Activated CD4-positive, alpha-beta T cell treated with anti-CD3 and anti-CD28 coated beads for 36 hours (primary cell): ENCODE data around the gene GABRR2. TPM values are rescaled to one million over a fixed set of nuclear protein-coding genes. Genes with fewer than 3 reads are reported as not detected.
A peak's percentile ranks its signal among the peaks of the same experiment; 100 is the strongest.
"Not testable (repeated sequence)": the region's sequence is repeated elsewhere in the genome, so short reads cannot be mapped to it uniquely, and the experiment has no call there.

Experiments
- ATAC-seq: fragments of 200-7000 bp; cut with Tn5 transposase; one replicate; pipeline ENCODE4 v1.10.0; 2021; ENCODE audit warnings: mild to moderate bottlenecking, moderate library complexity
- CTCF ChIA-PET: fragments of 350-600 bp; sonication (Branson Sonifier 250); formaldehyde crosslinking; loops from one replicate; lab custom pipeline; 2021; ENCODE audit warnings: antibody characterized with exemption; lab: Charles Lee
- POLR2A ChIA-PET: fragments of 350-600 bp; sonication (Branson Sonifier 250); formaldehyde crosslinking; loops from one replicate; lab custom pipeline; 2021; ENCODE audit warnings: antibody characterized with exemption, inconsistent platforms; lab: Charles Lee
- DNase-seq: peaks from one replicate; pipeline ENCODE4 v3.0.0-alpha.2; 2020
- H3K27ac Mint-ChIP-seq: one replicate; pipeline ENCODE4 v1.8.0; 2021; ENCODE audit warnings: mixed read lengths
- H3K27me3 Mint-ChIP-seq: one replicate; pipeline ENCODE4 v1.8.0; 2021; ENCODE audit warnings: mixed read lengths
- H3K36me3 Mint-ChIP-seq: one replicate; pipeline ENCODE4 v1.8.0; 2021; ENCODE audit warnings: low read depth, mixed read lengths
- H3K4me1 Mint-ChIP-seq: one replicate; pipeline ENCODE4 v1.8.0; 2021; ENCODE audit warnings: mixed read lengths
- H3K4me3 Mint-ChIP-seq: one replicate; pipeline ENCODE4 v1.8.0; 2021; ENCODE audit warnings: mild to moderate bottlenecking, moderate library complexity, mixed read lengths
- H3K9me3 Mint-ChIP-seq: one replicate; pipeline ENCODE4 v1.8.0; 2021; ENCODE audit warnings: low read depth, mixed read lengths
- intact Hi-C, 2 experiments: fragments of 100-400 bp; cut with DNase I in 1 of 2; cut with micrococcal nuclease in 1 of 2; formaldehyde crosslinking; loops; one replicate each; pipeline versions ENCODE4 v1.14.2 to v1.15.1; 2022 to 2024; cut with DNase I, micrococcal nuclease
- total RNA-seq, 2 experiments: library from RNA; stranded (reverse); gene quantifications; one replicate each; pipeline ENCODE4 v1.2.3, GENCODE V29; 2021

Gene GABRR2
- total RNA-seq, 2 experiments from 2014 or later = 0.14 to 0.49 TPM

DNA sequence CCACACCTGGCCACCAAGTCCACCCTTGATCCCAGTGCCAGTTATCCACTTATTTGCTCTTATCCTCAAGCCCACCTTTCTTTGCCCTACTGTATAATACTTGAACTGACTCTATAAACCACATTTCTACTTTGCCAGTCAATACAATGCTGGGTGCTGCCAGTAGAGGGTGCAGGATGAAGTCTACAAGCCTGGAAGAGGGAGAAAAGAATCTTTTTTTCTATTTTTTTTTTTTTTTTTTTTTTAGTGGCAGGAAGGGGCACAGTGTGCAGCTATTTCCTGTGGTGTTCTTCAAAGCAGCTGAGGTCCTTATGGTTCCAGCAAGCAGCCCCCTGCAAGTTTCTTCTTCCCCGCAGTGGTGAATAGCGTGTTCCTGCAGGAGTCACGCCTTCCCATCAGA is 75.8 kb downstream of the GABRR2 start:
- Mint-ChIP-seq H3K4me1 (peaks cover 12% of the 10 kb centered on the region), H3K9me3 (no peaks in the 10 kb centered on the region), H3K4me3 (no peak overlapping the region), H3K36me3 (no peaks in the 10 kb centered on the region), H3K27ac (peak overlapping the region; percentile 17), H3K27me3 (peaks cover 10% of the 10 kb centered on the region)
- ATAC-seq = peak; percentile 89
- peak; percentile 64 for DNase-seq
- ChIA-PET CTCF (interaction anchor here (0.6 to 0.9 kb wide), 3 partner anchors 132 to 252 kb away, joined by 3 to 4 read pairs (median 3); partner anchors contain the start of gene RRAGD), POLR2A (no interaction called here)
- intact Hi-C loops = no loop called here

DNA sequence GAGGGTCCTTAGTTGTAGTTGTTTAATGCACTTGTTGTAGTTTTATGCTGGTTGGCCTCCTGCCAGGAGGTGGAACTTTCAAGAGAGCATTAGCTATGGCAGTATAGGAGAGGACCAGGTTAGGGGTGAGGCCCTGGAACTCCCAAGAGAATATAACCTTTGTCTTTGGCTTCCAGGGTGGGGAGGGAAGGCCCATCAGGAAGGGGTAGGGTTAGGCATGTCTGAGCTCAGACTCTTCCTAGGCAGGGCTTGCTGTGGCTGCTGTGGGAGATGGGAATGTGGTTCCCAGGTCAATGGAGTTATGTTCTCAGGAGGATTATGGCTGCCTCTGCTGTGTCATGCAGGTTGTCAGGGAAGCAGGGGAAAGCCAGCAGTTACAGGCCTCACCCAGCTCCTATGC is 77.9 kb downstream of the GABRR2 start:
- DNase-seq (no peak), ATAC-seq (no peak)
- Mint-ChIP-seq H3K9me3 (no peaks in the 10 kb centered on the region), H3K4me1 (peaks cover 19% of the 10 kb centered on the region), H3K36me3 (no peaks in the 10 kb centered on the region), H3K27ac (no peak overlapping the region), H3K27me3 (peaks cover 20% of the 10 kb centered on the region), H3K4me3 (no peak overlapping the region)
- ChIA-PET POLR2A (no interaction called here), CTCF (no interaction called here)
- intact Hi-C loops = no loop called here

GRCh38 chr6:89233605-89234004 is 81.5 kb downstream of the GABRR2 start:
- H3K27me3 Mint-ChIP-seq = peaks cover 20% of the 10 kb centered on the region
- CTCF ChIA-PET, H3K27ac Mint-ChIP-seq, H3K4me1 Mint-ChIP-seq, POLR2A ChIA-PET, H3K36me3 Mint-ChIP-seq, intact Hi-C loops, H3K9me3 Mint-ChIP-seq, ATAC-seq, DNase-seq: not testable (repeated sequence)
- H3K4me3 Mint-ChIP-seq = peak overlapping the region; percentile 46

DNA sequence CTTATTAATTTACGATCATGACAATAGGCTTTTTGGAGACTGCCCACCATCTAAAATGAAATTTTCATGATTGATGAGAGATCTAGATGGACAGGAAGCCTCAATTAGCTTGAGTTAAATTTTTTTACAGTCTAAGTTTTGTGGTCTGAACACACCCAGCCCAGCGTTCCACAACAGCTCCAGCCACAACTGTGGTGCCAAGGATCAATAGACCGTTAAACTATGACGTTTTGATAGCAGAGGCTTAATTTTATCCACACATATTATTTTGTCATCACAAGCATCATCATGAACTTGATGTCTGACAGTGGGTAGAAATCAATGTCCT is 92.4 kb downstream of the GABRR2 start:
- Mint-ChIP-seq H3K36me3 (no peaks in the 10 kb centered on the region), H3K27me3 (no peaks in the 10 kb centered on the region), H3K4me1 (no peaks in the 10 kb centered on the region), H3K4me3 (no peak overlapping the region), H3K27ac (no peak overlapping the region), H3K9me3 (no peaks in the 10 kb centered on the region)
- ATAC-seq (no peak), DNase-seq (no peak)
- ChIA-PET CTCF (interaction anchor here (0.5 to 0.7 kb wide), 3 partner anchors 31 to 1311 kb away, joined by 3 to 5 read pairs (median 3); no protein-coding TSS in a partner anchor), POLR2A (interaction anchor here (0.8 kb wide), 1 partner anchor 140 kb away, joined by 4 read pairs; no protein-coding TSS in a partner anchor)
- intact Hi-C loops = no loop called here

- intact Hi-C loops = no loop called here
- H3K4me1 Mint-ChIP-seq = no peaks in the 10 kb centered on the region
- no peaks in the 10 kb centered on the region for H3K9me3 Mint-ChIP-seq
- ChIA-PET POLR2A (no interaction called here), CTCF (interaction anchor here (0.5 to 0.7 kb wide), 3 partner anchors 31 to 1311 kb away, joined by 3 to 5 read pairs (median 3); no protein-coding TSS in a partner anchor)
- no peak overlapping the region for H3K4me3 Mint-ChIP-seq
- no peaks in the 10 kb centered on the region for H3K36me3 Mint-ChIP-seq
- no peak overlapping the region for H3K27ac Mint-ChIP-seq
- no peaks in the 10 kb centered on the region for H3K27me3 Mint-ChIP-seq
- ATAC-seq (no peak), DNase-seq (no peak)
These were observed 93.0 kb downstream of the GABRR2 start for GRCh38 chr6:89221971-89222711.

DNA sequence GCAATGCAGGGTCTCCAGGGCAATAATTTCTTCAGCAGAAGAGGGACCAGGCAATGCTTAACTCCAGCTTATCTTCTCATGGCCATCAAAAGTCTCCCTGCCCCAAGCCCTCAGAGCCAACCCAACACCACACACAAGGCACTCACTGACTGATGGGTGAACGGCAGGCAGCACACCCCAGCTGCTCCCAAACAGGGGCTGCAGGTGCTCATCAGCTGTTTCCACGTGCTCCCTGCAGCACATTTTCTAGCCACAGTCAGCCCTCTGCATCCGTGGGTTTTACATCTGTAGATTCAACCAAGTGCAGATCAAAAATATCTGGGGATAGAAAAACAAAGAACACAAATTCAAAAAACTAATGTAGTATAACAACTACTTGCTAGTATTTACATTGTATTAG is 94.0 kb downstream of the GABRR2 start:
- H3K4me1 Mint-ChIP-seq = no peaks in the 10 kb centered on the region
- no peaks in the 10 kb centered on the region for H3K27me3 Mint-ChIP-seq
- DNase-seq (no peak), ATAC-seq (no peak)
- H3K36me3 Mint-ChIP-seq = no peaks in the 10 kb centered on the region
- POLR2A ChIA-PET = no interaction called here
- no peak overlapping the region for H3K27ac Mint-ChIP-seq
- CTCF ChIA-PET = no interaction called here
- no peak overlapping the region for H3K4me3 Mint-ChIP-seq
- H3K9me3 Mint-ChIP-seq = no peaks in the 10 kb centered on the region
- intact Hi-C loops = no loop called here

DNA sequence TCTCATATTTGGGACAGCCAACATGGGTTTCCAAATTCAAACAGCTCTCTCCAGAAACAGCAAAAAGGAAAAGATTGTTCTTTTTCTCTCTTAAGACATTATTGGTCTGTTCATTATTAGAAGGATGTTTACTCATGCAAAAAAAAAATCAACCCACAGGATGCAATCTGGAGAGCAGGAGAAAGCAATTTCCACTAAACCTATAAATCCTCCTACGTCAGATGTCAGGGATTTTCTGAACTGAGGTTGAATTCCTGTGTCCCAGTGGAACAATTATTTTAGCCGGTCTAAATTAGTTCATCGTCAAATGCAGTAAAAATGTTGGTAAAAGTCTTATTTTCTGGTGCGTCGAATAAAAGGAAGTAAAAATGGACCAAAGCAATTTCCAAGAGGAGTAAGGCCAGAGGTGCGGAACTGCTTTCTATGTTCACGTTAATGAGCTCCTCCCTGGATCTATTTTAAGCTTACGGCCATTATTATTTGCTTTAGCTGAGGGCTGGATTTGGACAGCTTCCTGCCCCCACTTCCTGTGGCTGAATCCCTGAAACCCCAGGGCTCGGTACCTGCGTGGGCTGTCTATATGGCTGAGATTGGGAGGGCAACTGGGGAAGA is 97.7 kb downstream of the GABRR2 start, which contains the start of gene GABRR1:
Gene GABRR1, minus strand, starts transcription at position 60 of the 612 bp plus-strand sequence. Its CDS starts 36 bp downstream, at position 24.
- no peaks in the 10 kb centered on the region for H3K36me3 Mint-ChIP-seq
- H3K4me1 Mint-ChIP-seq = no peaks in the 10 kb centered on the region
- DNase-seq (no peak), ATAC-seq (no peak)
- ChIA-PET CTCF (interaction anchor here (0.6 to 1.3 kb wide), 3 partner anchors 26 to 234 kb away, joined by 3 to 4 read pairs (median 3); no protein-coding TSS in a partner anchor), POLR2A (no interaction called here)
- H3K9me3 Mint-ChIP-seq = no peaks in the 10 kb centered on the region
- peaks cover under 1% of the 10 kb centered on the region for H3K27me3 Mint-ChIP-seq
- intact Hi-C loops = no loop called here
- H3K27ac Mint-ChIP-seq = no peak within 1 kb of the TSS
- no peak within 1 kb of the TSS for H3K4me3 Mint-ChIP-seq

DNA sequence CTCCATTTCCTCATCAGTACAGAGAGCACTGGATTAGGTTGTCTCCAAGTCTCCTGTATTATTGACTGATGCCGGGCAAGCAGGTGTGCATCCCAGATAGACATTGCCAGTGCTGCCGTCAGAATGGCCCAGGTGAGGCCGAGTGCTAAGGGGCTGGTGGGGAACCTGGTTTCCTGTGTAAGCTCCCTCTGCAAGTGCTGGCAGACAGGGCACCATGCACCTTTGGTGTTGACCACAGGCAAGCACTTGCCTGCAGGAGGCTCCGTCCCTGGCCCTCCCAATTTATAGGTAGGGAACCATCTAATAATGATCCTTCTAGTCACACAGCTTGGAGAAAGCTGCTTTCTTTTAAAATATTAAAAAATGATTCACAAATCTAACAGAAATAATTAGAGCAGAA is 98.7 kb downstream of the GABRR2 start:
- Mint-ChIP-seq H3K36me3 (no peaks in the 10 kb centered on the region), H3K27me3 (peaks cover 2% of the 10 kb centered on the region), H3K4me1 (no peaks in the 10 kb centered on the region), H3K4me3 (no peak overlapping the region), H3K9me3 (no peaks in the 10 kb centered on the region), H3K27ac (no peak overlapping the region)
- CTCF ChIA-PET = interaction anchor here (0.6 kb wide), 1 partner anchor 361 kb away, joined by 3 read pairs; no protein-coding TSS in a partner anchor
- intact Hi-C loops = no loop called here
- DNase-seq = no peak
- POLR2A ChIA-PET = no interaction called here
- ATAC-seq = no peak

DNA sequence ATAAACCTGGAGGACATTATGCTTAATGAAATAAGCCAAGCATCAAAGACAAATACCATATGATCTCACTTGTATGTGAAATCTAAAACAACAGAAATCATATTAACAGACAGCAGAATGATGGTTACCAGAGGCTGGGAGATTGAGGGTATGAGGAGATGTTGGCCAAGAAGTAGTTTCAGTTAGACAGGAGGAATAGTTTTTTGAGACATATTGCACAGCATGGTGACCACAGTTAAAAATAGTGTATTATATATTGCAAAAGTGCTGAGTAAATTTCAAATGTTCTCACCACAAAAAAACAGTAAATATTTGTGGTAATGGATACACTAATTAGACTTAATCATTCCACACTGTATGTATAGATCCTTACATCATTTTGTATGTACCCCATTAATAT is 99.7 kb downstream of the GABRR2 start:
- no peak overlapping the region for H3K4me3 Mint-ChIP-seq
- no peak overlapping the region for H3K27ac Mint-ChIP-seq
- H3K36me3 Mint-ChIP-seq = no peaks in the 10 kb centered on the region
- peaks cover 4% of the 10 kb centered on the region for H3K27me3 Mint-ChIP-seq
- intact Hi-C loops = no loop called here
- ChIA-PET POLR2A (no interaction called here), CTCF (no interaction called here)
- no peak for DNase-seq
- no peaks in the 10 kb centered on the region for H3K9me3 Mint-ChIP-seq
- no peak for ATAC-seq
- H3K4me1 Mint-ChIP-seq = no peaks in the 10 kb centered on the region

DNA sequence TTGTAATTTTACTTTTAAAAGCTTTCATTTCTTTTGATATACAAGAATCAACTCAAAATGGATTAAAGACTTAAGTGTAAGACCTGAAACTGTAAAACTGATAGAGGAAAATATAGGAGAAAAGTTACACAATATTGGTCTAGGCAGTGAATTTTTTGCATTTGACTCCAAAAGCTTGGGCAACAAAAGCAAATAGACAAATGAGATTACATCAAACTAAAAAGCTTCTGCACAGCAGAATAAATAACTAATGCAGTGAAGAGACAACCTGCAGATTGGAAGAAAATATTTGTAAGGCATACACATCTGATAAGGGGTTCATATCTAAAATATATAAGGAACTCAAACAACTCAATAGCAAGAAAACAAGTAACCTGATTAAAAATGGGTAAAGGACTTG is 100.9 kb downstream of the GABRR2 start:
- Mint-ChIP-seq H3K4me3 (no peak overlapping the region), H3K9me3 (no peaks in the 10 kb centered on the region), H3K27ac (no peak overlapping the region), H3K4me1 (no peaks in the 10 kb centered on the region), H3K36me3 (no peaks in the 10 kb centered on the region), H3K27me3 (peaks cover 4% of the 10 kb centered on the region)
- ChIA-PET CTCF (no interaction called here), POLR2A (no interaction called here)
- DNase-seq (no peak), ATAC-seq (no peak)
- intact Hi-C loops = no loop called here

DNA sequence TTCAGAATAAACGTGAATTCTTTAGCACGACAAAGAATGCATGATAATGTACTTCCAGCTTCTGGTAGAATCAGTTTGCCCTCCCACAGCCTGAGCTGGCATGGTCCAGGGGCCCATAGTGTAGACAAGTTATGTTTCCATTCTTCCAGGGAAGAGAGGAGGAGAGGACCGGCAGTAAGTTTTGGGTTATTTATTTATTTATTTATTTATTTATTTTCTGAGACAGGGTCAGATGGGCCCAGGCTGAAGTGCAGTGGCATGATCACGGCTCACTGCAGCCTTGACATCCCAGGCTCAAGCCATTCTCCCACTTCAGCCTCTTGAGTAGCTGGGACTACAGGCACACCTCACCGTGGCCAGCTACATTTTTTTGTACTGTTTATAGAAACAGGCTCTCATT is 102.6 kb downstream of the GABRR2 start:
- no peak overlapping the region for H3K27ac Mint-ChIP-seq
- H3K4me1 Mint-ChIP-seq = no peaks in the 10 kb centered on the region
- intact Hi-C loops = no loop called here
- no peak for ATAC-seq
- POLR2A ChIA-PET = no interaction called here
- no peak for DNase-seq
- H3K27me3 Mint-ChIP-seq = peaks cover 4% of the 10 kb centered on the region
- no peaks in the 10 kb centered on the region for H3K36me3 Mint-ChIP-seq
- H3K9me3 Mint-ChIP-seq = no peaks in the 10 kb centered on the region
- no peak overlapping the region for H3K4me3 Mint-ChIP-seq
- CTCF ChIA-PET = no interaction called here

- Mint-ChIP-seq H3K9me3 (no peaks in the 10 kb centered on the region), H3K4me3 (no peak overlapping the region), H3K27me3 (peaks cover 4% of the 10 kb centered on the region), H3K4me1 (no peaks in the 10 kb centered on the region), H3K36me3 (no peaks in the 10 kb centered on the region), H3K27ac (no peak overlapping the region)
- no peak for DNase-seq
- CTCF ChIA-PET = interaction anchor here (1.0 kb wide), 1 partner anchor 101 kb away, joined by 3 read pairs; no protein-coding TSS in a partner anchor
- no peak for ATAC-seq
- POLR2A ChIA-PET = no interaction called here
- intact Hi-C loops = no loop called here
These were observed 105.6 kb downstream of the GABRR2 start for GRCh38 chr6:89209457-89209856.
